Smooth muscle cell (in vitro differentiated cells): ENCODE data around the gene DNMT1. TPM values are rescaled to one million over a fixed set of nuclear protein-coding genes. Genes with fewer than 3 reads are reported as not detected.
"Not testable (repeated sequence)": the region's sequence is repeated elsewhere in the genome, so short reads cannot be mapped to it uniquely, and the experiment has no call there.

Source experiments
- DNase-seq: peaks from one replicate; lab custom pipeline; 2025; ENCODE audit not compliant: unreplicated experiment; lab: John Stamatoyannopoulos, UW
- H2AFZ ChIP-seq: fragments of 200-600 bp; sonication (generic); 2 replicates; pipeline ENCODE4 v1.6.0; 2016; ENCODE audit warnings: antibody characterized with exemption, low read depth, mild to moderate bottlenecking
- H3F3A ChIP-seq: fragments of 200-600 bp; sonication (generic); 2 replicates; pipeline ENCODE4 v1.6.0; 2017; ENCODE audit warnings: antibody characterized with exemption, low read depth
- H3K27ac ChIP-seq: fragments of 200-600 bp; sonication (generic); 2 replicates; pipeline ENCODE4 v1.5.1; 2016; ENCODE audit warnings: low read depth, mild to moderate bottlenecking
- H3K27me3 ChIP-seq: fragments of 200-600 bp; sonication (generic); 2 replicates; pipeline ENCODE4 v1.6.1; 2016; ENCODE audit warnings: low read depth, mild to moderate bottlenecking
- H3K36me3 ChIP-seq: fragments of 200-600 bp; sonication (generic); 2 replicates; pipeline ENCODE4 v1.5.1; 2016; ENCODE audit warnings: low read depth
- H3K4me1 ChIP-seq: fragments of 200-600 bp; sonication (generic); 2 replicates; pipeline ENCODE4 v1.5.1; 2016; ENCODE audit warnings: low read depth
- H3K4me2 ChIP-seq: fragments of 200-600 bp; sonication (generic); 2 replicates; pipeline ENCODE4 v1.6.0; 2016; ENCODE audit warnings: mild to moderate bottlenecking
- H3K4me3 ChIP-seq: fragments of 200-600 bp; sonication (generic); 2 replicates; pipeline ENCODE4 v1.5.1; 2016; ENCODE audit warnings: mild to moderate bottlenecking
- H3K79me2 ChIP-seq: fragments of 200-600 bp; sonication (generic); 2 replicates; pipeline ENCODE4 v1.6.0; 2016; ENCODE audit warnings: low read depth, mild to moderate bottlenecking
- H3K9ac ChIP-seq: fragments of 200-600 bp; sonication (generic); 2 replicates; pipeline ENCODE4 v1.6.0; 2016; ENCODE audit warnings: low read depth
- H3K9me3 ChIP-seq: fragments of 200-600 bp; sonication (generic); replicated peaks from 2 replicates; pipeline ENCODE4 v1.5.1; 2016; ENCODE audit warnings: low read depth
- H4K20me1 ChIP-seq: fragments of 200-600 bp; sonication (generic); 2 replicates; pipeline ENCODE4 v1.6.0; 2016; ENCODE audit warnings: low read depth
- CTCF ChIP-seq: fragments of 200-600 bp; sonication (generic); IDR thresholded peaks from 2 replicates; pipeline ENCODE4 v1.5.1; 2017; ENCODE audit warnings: borderline replicate concordance, mild to moderate bottlenecking, antibody characterized with exemption; ENCODE audit not compliant: insufficient read depth, poor library complexity, severe bottlenecking
- WGBS: methylation state at CpG from one replicate; pipeline ENCODE4 v1.1.7; 2016; ENCODE audit warnings: low lambda C conversion rate; 5-methylcytosine and 5-hydroxymethylcytosine counted together
- polyA plus RNA-seq: library from polyadenylated mRNA; unstranded; fragments of >200 nt; fragmentation: Nextera tagmentation; extraction: Ambion mirVana; gene quantifications from 2 replicates; pipeline ENCODE4 v1.2.1, GENCODE V29; 2016
- total RNA-seq: library from RNA; depleted of rRNA; stranded (reverse); fragments of >200 nt; gene quantifications from 2 replicates; pipeline ENCODE4 v1.2.3, GENCODE V29; 2014

DNMT1 gene
- total and polyA plus RNA-seq, 2 experiments from 2014 or later: 39.5 to 56.7 TPM

GRCh38 chr19:10183926-10184325 lies 10.8 kb downstream of the DNMT1 start:
- H4K20me1 ChIP-seq: peaks cover 73% of the 10 kb centered on the region
- 97% methylated on average over 3 of the region's 3 CpGs for WGBS
- no peak for TF ChIP-seq CTCF

GRCh38 chr19:10182847-10183246 lies 11.9 kb downstream of the DNMT1 start:
- Histone ChIP-seq H3K79me2 (peaks cover 45% of the 10 kb centered on the region), H3F3A (no peaks in the 10 kb centered on the region), H3K4me2 (no peak overlapping the region), H3K9ac (no peak overlapping the region), H3K9me3 (no peaks in the 10 kb centered on the region), H3K27me3 (no peaks in the 10 kb centered on the region), H4K20me1 (peaks cover 62% of the 10 kb centered on the region), H3K4me3 (no peak overlapping the region), H3K27ac (no peak overlapping the region), H3K4me1 (no peaks in the 10 kb centered on the region), H2AFZ (no peak overlapping the region), H3K36me3 (peaks cover 6% of the 10 kb centered on the region)
- 83% methylated on average over 10 of the region's 10 CpGs for WGBS
- DNase-seq: no peak
- no peak for TF ChIP-seq CTCF

More at GRCh38 chr19:10183926-10184325, 10.8 kb downstream of the DNMT1 start:
- Histone ChIP-seq H3K27me3 (no peaks in the 10 kb centered on the region), H3K4me2 (no peak overlapping the region), H3F3A (no peaks in the 10 kb centered on the region), H3K36me3 (peaks cover 6% of the 10 kb centered on the region), H3K9ac (no peak overlapping the region), H3K79me2 (peaks cover 56% of the 10 kb centered on the region), H2AFZ (no peak overlapping the region), H3K9me3 (no peaks in the 10 kb centered on the region), H3K27ac (no peak overlapping the region), H3K4me1 (no peaks in the 10 kb centered on the region), H3K4me3 (no peak overlapping the region)
- no peak for DNase-seq

- H3K4me3 ChIP-seq: no peak overlapping the region
- H2AFZ ChIP-seq: no peak overlapping the region
- no peak for TF ChIP-seq CTCF
- no peak overlapping the region for H3K9ac ChIP-seq
- no peaks in the 10 kb centered on the region for H3K27me3 ChIP-seq
- 100% methylated on average over 1 of the region's 1 CpG for WGBS
- H3K4me1 ChIP-seq: no peaks in the 10 kb centered on the region
- H3K36me3 ChIP-seq: peaks cover 9% of the 10 kb centered on the region
- peaks cover 38% of the 10 kb centered on the region for H3K79me2 ChIP-seq
- H3K4me2 ChIP-seq: no peak overlapping the region
- no peak for DNase-seq
- H3K9me3 ChIP-seq: no peaks in the 10 kb centered on the region
- no peak overlapping the region for H3K27ac ChIP-seq
- peaks cover 54% of the 10 kb centered on the region for H4K20me1 ChIP-seq
- no peaks in the 10 kb centered on the region for H3F3A ChIP-seq
Measured at GRCh38 chr19:10182076-10182475, 12.7 kb downstream of the DNMT1 start.

GRCh38 chr19:10180459-10180858 lies 14.3 kb downstream of the DNMT1 start:
- Histone ChIP-seq H4K20me1 (peaks cover 38% of the 10 kb centered on the region), H3K4me2 (no peak overlapping the region), H3K9ac (no peak overlapping the region), H3F3A (no peaks in the 10 kb centered on the region), H3K4me3 (no peak overlapping the region), H3K79me2 (peaks cover 25% of the 10 kb centered on the region), H3K9me3 (no peaks in the 10 kb centered on the region), H3K36me3 (peaks cover 11% of the 10 kb centered on the region), H3K27ac (no peak overlapping the region), H2AFZ (no peak overlapping the region), H3K4me1 (no peaks in the 10 kb centered on the region), H3K27me3 (no peaks in the 10 kb centered on the region)
- WGBS: 98% methylated on average over 7 of the region's 7 CpGs
- DNase-seq: no peak
- no peak for TF ChIP-seq CTCF

GRCh38 chr19:10180024-10180423 lies 14.7 kb downstream of the DNMT1 start:
- Histone ChIP-seq H3K36me3 (peaks cover 11% of the 10 kb centered on the region), H4K20me1 (peaks cover 36% of the 10 kb centered on the region), H3K79me2 (peaks cover 22% of the 10 kb centered on the region)
- not testable (repeated sequence) for DNase-seq, H3K27me3 ChIP-seq, H3K4me3 ChIP-seq, H2AFZ ChIP-seq, H3K9me3 ChIP-seq, H3K27ac ChIP-seq, H3K4me2 ChIP-seq, H3F3A ChIP-seq, H3K9ac ChIP-seq, H3K4me1 ChIP-seq
- WGBS: over 99% methylated on average over 6 of the region's 6 CpGs
